ENCODE results near the gene PBRM1.

- TF ChIP-seq CTCF (IDR thresholded peaks at IDR 0.05; ENCODE audit: extremely low read depth in 1 of 2, insufficient read depth in 1 of 2, low read depth in 1 of 2, low read length in 2 of 2) (no peak), MAX (IDR thresholded peaks at IDR 0.05; ENCODE audit: insufficient read depth, insufficient read length) (no peak), EZH2 (IDR thresholded peaks at IDR 0.05; ENCODE audit: borderline replicate concordance, low read depth, low read length, severe bottlenecking) (no peak)
Observed at GRCh38 chr3:52715714-52716305, 30.1 kb upstream of the PBRM1 start.
